SK-N-SH treated with all-trans-retinoic acid at 6 μM for 48 hours (cell line): ENCODE data around the gene ARHGEF40.
A peak's percentile ranks its signal among the peaks of the same experiment; 100 is the strongest.

ENCODE experiments used
- ATAC-seq: fragments of 200-7000 bp; cut with Tn5 transposase; 3 replicates; pipeline ENCODE4 v1.9.1; 2020; ENCODE audit warnings: mild to moderate bottlenecking, moderate library complexity
- ARNTL ChIP-seq: fragments of 450-650 bp; formaldehyde crosslinking; IDR thresholded peaks from 2 replicates; pipeline ENCODE4 v1.5.0; 2020; ENCODE audit warnings: low read depth, mild to moderate bottlenecking, moderate library complexity, borderline replicate concordance
- CSDC2 ChIP-seq: fragments of 250-450 bp; sonication (Bioruptor Pico); IDR thresholded peaks from 2 replicates; pipeline ENCODE4 v1.5.0; 2020; ENCODE audit warnings: mild to moderate bottlenecking, moderate library complexity
- CSRNP3 ChIP-seq: fragments of 250-450 bp; sonication (Bioruptor Pico); IDR thresholded peaks from 2 replicates; pipeline ENCODE4 v1.5.1; 2021; ENCODE audit warnings: mild to moderate bottlenecking, moderate library complexity
- ESRRG ChIP-seq: fragments of 250-450 bp; sonication (Bioruptor Pico); IDR thresholded peaks from 2 replicates; pipeline ENCODE4 v1.6.1; 2021; ENCODE audit warnings: mild to moderate bottlenecking
- GLIS3 ChIP-seq: fragments of 250-450 bp; sonication (Bioruptor Pico); IDR thresholded peaks from 2 replicates; pipeline ENCODE4 v1.5.0; 2020; ENCODE audit warnings: mild to moderate bottlenecking, moderate library complexity
- ISL1 ChIP-seq: fragments of 250-450 bp; sonication (Bioruptor Pico); IDR thresholded peaks from 2 replicates; pipeline ENCODE4 v2.1.2; 2022; ENCODE audit warnings: mild to moderate bottlenecking, moderate library complexity
- POU6F1 ChIP-seq: fragments of 250-450 bp; sonication (Bioruptor Pico); IDR thresholded peaks from 2 replicates; pipeline ENCODE4 v1.8.0; 2021; ENCODE audit warnings: low read depth, mild to moderate bottlenecking, moderate library complexity, borderline replicate concordance
- PPARA ChIP-seq: fragments of 250-450 bp; sonication (Bioruptor Pico); IDR thresholded peaks from 2 replicates; pipeline ENCODE4 v1.5.0; 2020; ENCODE audit warnings: mild to moderate bottlenecking, borderline replicate concordance
- RARB ChIP-seq: fragments of 250-450 bp; sonication (Bioruptor Pico); IDR thresholded peaks from 2 replicates; pipeline ENCODE4 v1.8.0; 2021; ENCODE audit warnings: mild to moderate bottlenecking, moderate library complexity
- SNAI2 ChIP-seq: fragments of 250-450 bp; sonication (Bioruptor Pico); IDR thresholded peaks from 2 replicates; pipeline ENCODE4 v1.5.0; 2020; ENCODE audit warnings: mild to moderate bottlenecking, moderate library complexity
- TCF4 ChIP-seq: fragments of 250-450 bp; sonication (Bioruptor Pico); IDR thresholded peaks from 2 replicates; pipeline ENCODE4 v1.8.0; 2021; ENCODE audit warnings: mild to moderate bottlenecking, moderate library complexity, borderline replicate concordance
- TOX ChIP-seq: fragments of 250-450 bp; sonication (Bioruptor Pico); IDR thresholded peaks from 2 replicates; pipeline ENCODE4 v1.8.0; 2021; ENCODE audit warnings: mild to moderate bottlenecking, moderate library complexity, borderline replicate concordance
- TSHZ2 ChIP-seq: fragments of 250-450 bp; sonication (Bioruptor Pico); IDR thresholded peaks from 2 replicates; pipeline ENCODE4 v1.5.0; 2020; ENCODE audit warnings: mild to moderate bottlenecking, moderate library complexity
- ZC3H10 ChIP-seq: fragments of 250-450 bp; sonication (Bioruptor Pico); IDR thresholded peaks from 2 replicates; pipeline ENCODE4 v1.5.1; 2021; ENCODE audit warnings: mild to moderate bottlenecking, moderate library complexity
- ZFP3 ChIP-seq: fragments of 250-450 bp; sonication (Bioruptor Pico); IDR thresholded peaks from 2 replicates; pipeline ENCODE4 v1.5.0; 2020; ENCODE audit warnings: mild to moderate bottlenecking, moderate library complexity
- ZFP30 ChIP-seq: fragments of 450-650 bp; formaldehyde crosslinking; IDR thresholded peaks from 2 replicates; pipeline ENCODE4 v1.5.0; 2022; ENCODE audit warnings: mild to moderate bottlenecking, moderate library complexity
- ZNF565 ChIP-seq: fragments of 450-650 bp; formaldehyde crosslinking; conservative IDR thresholded peaks from 2 replicates; pipeline ENCODE4 v1.5.0; 2020; ENCODE audit warnings: low read depth, mild to moderate bottlenecking, moderate library complexity
- ZNF70 ChIP-seq: fragments of 450-650 bp; formaldehyde crosslinking; IDR thresholded peaks from 2 replicates; pipeline ENCODE4 v1.5.0; 2020; ENCODE audit warnings: mild to moderate bottlenecking, moderate library complexity
- ZNF8 ChIP-seq: fragments of 450-650 bp; formaldehyde crosslinking; IDR thresholded peaks from 2 replicates; pipeline ENCODE4 v1.5.0; 2020; ENCODE audit warnings: mild to moderate bottlenecking, moderate library complexity
- TF ChIP-seq, protein P1 (sequence below): fragments of 250-450 bp; sonication (Bioruptor Pico); IDR thresholded peaks from 2 replicates; pipeline ENCODE4 v1.5.1; 2020; ENCODE audit warnings: low read depth, mild to moderate bottlenecking, moderate library complexity
- TF ChIP-seq, protein P2 (sequence below): fragments of 250-450 bp; sonication (Bioruptor Pico); IDR thresholded peaks from 2 replicates; pipeline ENCODE4 v1.8.0; 2020; ENCODE audit warnings: mild to moderate bottlenecking, moderate library complexity, borderline replicate concordance

Gene ARHGEF40

GRCh38 chr14:21043974-21044618, 26.0 kb upstream of the ARHGEF40 start:
- ATAC-seq: no peak
- no peak for TF ChIP-seq ZNF565 (CRISPR knock-in tag)
- TF ChIP-seq ISL1: no peak
- no peak for TF ChIP-seq TOX (CRISPR knock-in tag)
- no peak for TF ChIP-seq POU6F1 (CRISPR knock-in tag)
- TF ChIP-seq CSDC2 (CRISPR knock-in tag): no peak
- no peak for TF ChIP-seq SNAI2 (CRISPR knock-in tag)
- no peak for TF ChIP-seq ZC3H10 (CRISPR knock-in tag)
- TF ChIP-seq CSRNP3 (CRISPR knock-in tag): no peak
- no peak for TF ChIP-seq TSHZ2 (CRISPR knock-in tag)
- no peak for TF ChIP-seq ZFP3 (CRISPR knock-in tag)
- no peak for TF ChIP-seq RARB (CRISPR knock-in tag)
- no peak for TF ChIP-seq ZNF70 (CRISPR knock-in tag)
- no peak for TF ChIP-seq GLIS3 (CRISPR knock-in tag)

DNA sequence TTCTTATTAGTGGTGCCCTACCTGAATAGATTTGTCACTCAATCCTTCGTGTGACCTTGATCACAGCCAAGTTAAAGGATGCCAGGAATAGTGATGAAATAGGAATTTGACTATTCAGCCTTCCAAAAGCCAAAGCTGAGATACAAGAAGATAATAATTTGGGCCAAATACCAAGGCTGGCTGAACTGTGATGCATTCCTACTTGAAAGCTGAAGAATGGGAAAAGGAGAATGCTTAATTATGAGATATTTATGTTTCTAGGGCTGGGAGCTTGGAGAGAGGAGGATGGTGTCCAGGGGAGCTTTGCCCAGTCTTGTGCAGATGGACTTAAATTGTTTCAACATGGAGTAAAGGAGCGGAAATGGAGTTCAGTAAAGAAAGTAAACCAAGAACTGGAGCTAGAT, 22.7 kb upstream of the ARHGEF40 start:
- ATAC-seq: peak; percentile 23; the same call in 1 of the 3 replicates

More for the DNA sequence above, 22.7 kb upstream of the ARHGEF40 start:
- TF ChIP-seq CSDC2 (CRISPR knock-in tag): no peak
- TF ChIP-seq, protein P1, sequence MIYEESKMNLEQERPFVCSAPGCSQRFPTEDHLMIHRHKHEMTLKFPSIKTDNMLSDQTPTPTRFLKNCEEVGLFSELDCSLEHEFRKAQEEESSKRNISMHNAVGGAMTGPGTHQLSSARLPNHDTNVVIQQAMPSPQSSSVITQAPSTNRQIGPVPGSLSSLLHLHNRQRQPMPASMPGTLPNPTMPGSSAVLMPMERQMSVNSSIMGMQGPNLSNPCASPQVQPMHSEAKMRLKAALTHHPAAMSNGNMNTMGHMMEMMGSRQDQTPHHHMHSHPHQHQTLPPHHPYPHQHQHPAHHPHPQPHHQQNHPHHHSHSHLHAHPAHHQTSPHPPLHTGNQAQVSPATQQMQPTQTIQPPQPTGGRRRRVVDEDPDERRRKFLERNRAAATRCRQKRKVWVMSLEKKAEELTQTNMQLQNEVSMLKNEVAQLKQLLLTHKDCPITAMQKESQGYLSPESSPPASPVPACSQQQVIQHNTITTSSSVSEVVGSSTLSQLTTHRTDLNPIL (CRISPR knock-in tag): no peak
- TF ChIP-seq TCF4: no peak
- no peak for TF ChIP-seq ESRRG (CRISPR knock-in tag)
- TF ChIP-seq, protein P2, sequence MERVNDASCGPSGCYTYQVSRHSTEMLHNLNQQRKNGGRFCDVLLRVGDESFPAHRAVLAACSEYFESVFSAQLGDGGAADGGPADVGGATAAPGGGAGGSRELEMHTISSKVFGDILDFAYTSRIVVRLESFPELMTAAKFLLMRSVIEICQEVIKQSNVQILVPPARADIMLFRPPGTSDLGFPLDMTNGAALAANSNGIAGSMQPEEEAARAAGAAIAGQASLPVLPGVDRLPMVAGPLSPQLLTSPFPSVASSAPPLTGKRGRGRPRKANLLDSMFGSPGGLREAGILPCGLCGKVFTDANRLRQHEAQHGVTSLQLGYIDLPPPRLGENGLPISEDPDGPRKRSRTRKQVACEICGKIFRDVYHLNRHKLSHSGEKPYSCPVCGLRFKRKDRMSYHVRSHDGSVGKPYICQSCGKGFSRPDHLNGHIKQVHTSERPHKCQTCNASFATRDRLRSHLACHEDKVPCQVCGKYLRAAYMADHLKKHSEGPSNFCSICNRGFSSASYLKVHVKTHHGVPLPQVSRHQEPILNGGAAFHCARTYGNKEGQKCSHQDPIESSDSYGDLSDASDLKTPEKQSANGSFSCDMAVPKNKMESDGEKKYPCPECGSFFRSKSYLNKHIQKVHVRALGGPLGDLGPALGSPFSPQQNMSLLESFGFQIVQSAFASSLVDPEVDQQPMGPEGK (CRISPR knock-in tag): no peak
- no peak for TF ChIP-seq CSRNP3 (CRISPR knock-in tag)
- no peak for TF ChIP-seq ZNF8 (CRISPR knock-in tag)
- no peak for TF ChIP-seq ZFP3 (CRISPR knock-in tag)
- no peak for TF ChIP-seq GLIS3 (CRISPR knock-in tag)
- TF ChIP-seq POU6F1 (CRISPR knock-in tag): no peak
- TF ChIP-seq ARNTL (CRISPR knock-in tag): no peak
- no peak for TF ChIP-seq PPARA (CRISPR knock-in tag)
- TF ChIP-seq ZFP30: no peak
- no peak for TF ChIP-seq TOX (CRISPR knock-in tag)
- TF ChIP-seq ZNF565 (CRISPR knock-in tag): no peak
